ENCODE data around the gene MAF. TPM values are rescaled to one million over a fixed set of nuclear protein-coding genes. Genes with fewer than 3 reads are reported as not detected.

The MAF gene
- total RNA-seq, 1 experiment from 2014 or later: 4.9 TPM

DNA sequence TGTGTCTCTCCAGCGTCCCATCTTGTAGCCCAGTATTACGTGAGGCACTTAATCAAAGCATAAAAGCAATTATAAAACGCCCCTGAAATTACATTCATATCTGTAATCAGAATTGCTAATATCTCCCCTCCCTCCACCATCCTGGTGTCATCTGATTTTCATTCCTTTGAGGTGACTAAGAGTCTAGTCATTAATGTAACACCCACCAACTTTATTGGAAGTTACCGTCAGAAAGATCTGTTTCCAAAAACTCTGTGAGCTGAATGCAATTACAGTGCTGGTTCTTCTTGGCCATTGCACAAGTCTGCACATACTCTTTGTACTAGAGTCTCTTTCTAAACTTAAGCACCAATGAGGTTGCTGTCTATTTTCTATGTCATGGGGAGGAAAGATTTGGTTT, 12.5 kb upstream of the MAF start:
- H2BK15ac ChIP-seq (ENCODE audit: low read depth, low read length): no peak overlapping the region
- no peaks in the 10 kb centered on the region for H3K36me3 Mint-ChIP-seq (ENCODE audit: insufficient read depth in 1 of 3, low read depth in 3 of 3)
- no peaks in the 10 kb centered on the region for H3K79me2 ChIP-seq (ENCODE audit: insufficient read depth, low read length)
- H3K56ac ChIP-seq (ENCODE audit: insufficient read length, low read depth, low read length): no peak overlapping the region
- TF ChIP-seq, protein P1, sequence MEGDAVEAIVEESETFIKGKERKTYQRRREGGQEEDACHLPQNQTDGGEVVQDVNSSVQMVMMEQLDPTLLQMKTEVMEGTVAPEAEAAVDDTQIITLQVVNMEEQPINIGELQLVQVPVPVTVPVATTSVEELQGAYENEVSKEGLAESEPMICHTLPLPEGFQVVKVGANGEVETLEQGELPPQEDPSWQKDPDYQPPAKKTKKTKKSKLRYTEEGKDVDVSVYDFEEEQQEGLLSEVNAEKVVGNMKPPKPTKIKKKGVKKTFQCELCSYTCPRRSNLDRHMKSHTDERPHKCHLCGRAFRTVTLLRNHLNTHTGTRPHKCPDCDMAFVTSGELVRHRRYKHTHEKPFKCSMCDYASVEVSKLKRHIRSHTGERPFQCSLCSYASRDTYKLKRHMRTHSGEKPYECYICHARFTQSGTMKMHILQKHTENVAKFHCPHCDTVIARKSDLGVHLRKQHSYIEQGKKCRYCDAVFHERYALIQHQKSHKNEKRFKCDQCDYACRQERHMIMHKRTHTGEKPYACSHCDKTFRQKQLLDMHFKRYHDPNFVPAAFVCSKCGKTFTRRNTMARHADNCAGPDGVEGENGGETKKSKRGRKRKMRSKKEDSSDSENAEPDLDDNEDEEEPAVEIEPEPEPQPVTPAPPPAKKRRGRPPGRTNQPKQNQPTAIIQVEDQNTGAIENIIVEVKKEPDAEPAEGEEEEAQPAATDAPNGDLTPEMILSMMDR (conservative IDR thresholded peaks at IDR 0.05): no peak
- no peak overlapping the region for H3T11ph ChIP-seq (ENCODE audit: low read length)
- no peaks in the 10 kb centered on the region for H3K9me3 ChIP-seq (ENCODE audit: control insufficient read depth, low read depth, low read length)
- H3K4me1 ChIP-seq (ENCODE audit: insufficient read depth, low read length): no peaks in the 10 kb centered on the region
- no peaks in the 10 kb centered on the region for H3K23me2 ChIP-seq (ENCODE audit: insufficient read length, low read depth, low read length, poor library complexity, severe bottlenecking)
- no peak overlapping the region for H2BK120ac ChIP-seq (ENCODE audit: low read depth, low read length, poor library complexity, severe bottlenecking)
- H3K27me3 Mint-ChIP-seq (ENCODE audit: low read depth): no peaks in the 10 kb centered on the region
- H3K4me2 ChIP-seq (ENCODE audit: insufficient read depth, insufficient read length, low read length): no peak overlapping the region
- no peak overlapping the region for H3K4me3 Mint-ChIP-seq
- no peak overlapping the region for H3K23ac ChIP-seq (ENCODE audit: insufficient read length, low read depth, low read length)
- no peak overlapping the region for H2AK5ac ChIP-seq (ENCODE audit: insufficient read length, low read length)
- no peaks in the 10 kb centered on the region for H4K20me1 ChIP-seq (ENCODE audit: control insufficient read depth, insufficient read depth, insufficient read length)
- no peaks in the 10 kb centered on the region for H3K4me1 Mint-ChIP-seq
- H4K8ac ChIP-seq (replicated peaks; ENCODE audit: insufficient read length, low read depth, low read length): no peak overlapping the region
- H3K27me3 ChIP-seq (ENCODE audit: insufficient read depth, low read length): no peaks in the 10 kb centered on the region
- no peak overlapping the region for H3K27ac Mint-ChIP-seq
- no peak overlapping the region for H3K9ac ChIP-seq (ENCODE audit: extremely low read depth, insufficient read length, low read length)
- H4K91ac ChIP-seq (ENCODE audit: insufficient read length, low read depth, low read length): no peak overlapping the region
- no peak overlapping the region for H4K5ac ChIP-seq (ENCODE audit: insufficient read length, low read depth, low read length)
- H3K18ac ChIP-seq (ENCODE audit: insufficient read length, low read depth, low read length): no peak overlapping the region
- no peak overlapping the region for H3K27ac ChIP-seq (ENCODE audit: insufficient read length, low read depth, low read length)
- no peak overlapping the region for H2AFZ ChIP-seq (ENCODE audit: low read length)
- H3K79me1 ChIP-seq (ENCODE audit: insufficient read depth, low read depth, low read length, poor library complexity, severe bottlenecking): no peaks in the 10 kb centered on the region
- H3K9me3 Mint-ChIP-seq: no peaks in the 10 kb centered on the region; a peak in 1 of 5 replicates
- H2BK20ac ChIP-seq (ENCODE audit: low read depth, low read length, poor library complexity, severe bottlenecking): no peak overlapping the region
- no peak overlapping the region for H3K4ac ChIP-seq (ENCODE audit: low read depth, low read length)
- H2BK5ac ChIP-seq (ENCODE audit: insufficient read length, low read length): no peak overlapping the region
- H3K14ac ChIP-seq (ENCODE audit: insufficient read depth, low read length): no peak overlapping the region
- no peak for DNase-seq
- no peak overlapping the region for H2BK12ac ChIP-seq (ENCODE audit: insufficient read length, low read depth, low read length)
- WGBS (ENCODE audit: extremely low coverage, insufficient read length, low lambda C conversion rate): no CpG with 5 or more reads among the region's 4 CpGs
